ENCODE measurements around the gene FAM216A.
A peak's percentile ranks its signal among the peaks of the same experiment; 100 is the strongest.
"Not testable (repeated sequence)": the region's sequence is repeated elsewhere in the genome, so short reads cannot be mapped to it uniquely, and the experiment has no call there.

The FAM216A gene

DNA sequence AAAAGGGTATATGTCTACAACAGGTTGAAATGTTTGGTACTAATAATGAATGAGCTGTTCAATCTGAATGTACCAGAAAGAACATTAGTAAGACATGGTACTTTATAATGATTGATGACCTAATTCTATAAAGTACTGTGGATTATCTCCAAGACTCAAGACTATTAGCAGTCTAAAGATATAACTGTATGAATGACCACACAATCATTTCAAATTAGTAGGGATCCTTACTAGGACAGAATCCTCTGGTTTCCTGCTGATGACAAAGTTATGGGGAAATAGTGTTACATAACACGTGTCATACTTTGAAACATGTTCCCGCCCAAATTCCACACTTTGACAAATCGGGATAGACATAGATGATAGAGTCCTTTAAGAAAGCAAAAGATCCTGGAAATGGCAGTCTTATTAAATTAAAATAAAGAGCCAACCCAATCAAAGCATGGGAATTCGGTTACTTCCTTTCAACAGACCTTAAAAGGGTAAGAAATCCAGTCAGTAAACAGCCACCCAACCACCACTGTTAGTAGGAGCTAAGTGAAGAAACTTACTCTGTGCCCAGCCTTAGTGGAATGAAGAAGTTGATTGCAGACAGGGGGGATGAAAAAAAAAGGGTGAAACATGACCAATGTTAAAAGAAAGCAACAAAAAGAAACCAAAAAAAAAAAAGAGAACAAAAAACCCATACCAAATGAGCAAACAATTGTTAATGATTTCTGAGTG is 30.5 kb downstream of the FAM216A start:
- Histone ChIP-seq H3K27me3 (ENCODE audit: control insufficient read depth in 1 of 2, insufficient read depth in 2 of 2, low read length in 2 of 2) (no peaks in the 10 kb centered on the region), H3K9ac (ENCODE audit: low read length in 2 of 2) (no peak overlapping the region), H3K4me3 (ENCODE audit: low read length in 2 of 2) (no peak overlapping the region), H3K36me3 (ENCODE audit: control insufficient read depth in 2 of 2, insufficient read depth in 2 of 2, low read length in 2 of 2) (peaks cover 5 to 12% of the 10 kb centered on the region in 2 donors), H3K27ac (ENCODE audit: low read length) (peak overlapping the region; percentile 1), H3K9me3 (ENCODE audit: control insufficient read depth in 2 of 2, low read length in 2 of 2) (no peaks in the 10 kb centered on the region), H3K4me1 (ENCODE audit: control insufficient read depth, insufficient read depth, low read length) (peaks cover 19% of the 10 kb centered on the region)

DNA sequence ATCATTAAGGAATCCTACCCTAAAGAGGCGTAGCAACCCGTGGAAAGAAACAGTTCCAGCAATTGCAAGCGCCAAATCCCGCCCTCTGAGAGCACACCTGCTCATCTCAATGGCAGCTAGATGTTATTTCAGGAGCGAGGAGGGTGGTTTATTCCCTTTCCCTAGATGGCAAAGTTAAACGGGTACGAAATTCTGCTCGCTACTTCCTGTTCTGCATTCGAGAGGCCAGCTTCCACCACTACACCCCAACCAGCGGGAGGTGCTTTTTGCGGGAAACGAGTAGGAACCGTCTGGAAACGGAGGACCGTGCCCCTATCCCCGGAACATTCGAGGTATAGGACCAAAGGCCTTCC is 32.7 kb downstream of the FAM216A start:
- peak overlapping the region; percentile 85 to 96 for H3K4me3 ChIP-seq (ENCODE audit: low read length in 2 of 2)
- peaks cover 19% of the 10 kb centered on the region for H3K4me1 ChIP-seq (ENCODE audit: control insufficient read depth, insufficient read depth, low read length)
- H3K27me3 ChIP-seq (ENCODE audit: control insufficient read depth in 1 of 2, insufficient read depth in 2 of 2, low read length in 2 of 2), result no peaks in the 10 kb centered on the region
- H3K9ac ChIP-seq (ENCODE audit: low read length in 2 of 2), result peak overlapping the region; percentile 96 to 98
- H3K27ac ChIP-seq (ENCODE audit: low read length), result peak overlapping the region; percentile 78
- H3K36me3 ChIP-seq (ENCODE audit: control insufficient read depth in 2 of 2, insufficient read depth in 2 of 2, low read length in 2 of 2), result no peaks in the 10 kb centered on the region
- H3K9me3 ChIP-seq (ENCODE audit: control insufficient read depth in 2 of 2, low read length in 2 of 2), result no peaks in the 10 kb centered on the region

DNA sequence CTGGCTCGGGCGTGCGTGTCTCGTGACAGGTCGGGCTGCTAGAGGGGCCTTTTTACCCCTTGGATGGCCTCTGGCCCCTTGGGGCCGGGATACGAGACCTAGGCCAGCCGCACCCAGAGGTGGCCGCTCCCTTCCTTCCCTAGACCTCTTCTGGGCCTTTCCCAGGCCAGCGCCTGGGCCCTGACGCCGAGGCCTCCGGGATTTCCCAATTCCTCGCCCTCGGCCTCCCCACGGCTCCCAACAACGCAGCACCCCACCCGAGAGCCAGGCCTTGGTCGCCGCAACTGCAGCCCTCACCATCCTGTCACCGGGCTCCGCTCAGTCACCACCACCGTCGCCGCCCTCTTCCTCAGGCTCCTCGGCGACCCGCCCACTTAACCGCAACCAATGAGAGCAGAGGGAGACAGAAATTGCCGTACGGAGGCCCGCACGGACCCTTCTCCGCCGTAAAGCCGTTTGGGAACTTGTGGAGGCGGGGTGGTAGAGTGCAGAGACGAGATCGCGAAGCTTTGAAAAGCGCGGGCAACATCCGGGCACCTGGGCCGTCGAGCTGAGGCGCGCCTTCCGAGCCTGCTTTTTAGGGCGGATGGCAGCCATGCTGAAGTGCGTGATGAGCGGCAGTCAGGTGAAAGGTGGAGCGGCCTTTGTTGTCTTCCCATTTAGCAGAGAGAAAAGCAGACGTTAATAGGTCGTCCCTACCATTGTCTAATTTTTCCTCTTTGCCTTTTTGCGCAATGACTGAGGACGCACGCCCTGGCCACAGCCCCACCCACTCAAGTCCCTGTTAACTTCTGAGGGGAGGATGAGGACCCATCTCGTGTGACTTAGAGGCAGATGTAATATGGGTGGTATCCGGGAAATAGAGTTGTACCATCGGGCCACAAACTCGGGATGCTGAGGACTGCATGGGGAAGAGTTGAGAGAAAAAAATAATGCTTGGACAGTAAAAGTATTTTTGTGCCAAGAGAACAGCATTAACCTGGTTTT is 33.4 kb downstream of the FAM216A start, which contains the start of the genes RAD9B and VPS29:
TSS of gene RAD9B (plus strand) at position 580 of the 987 bp plus-strand sequence. CDS start at position 587, 7 bp downstream.
TSS of gene VPS29 (minus strand) at position 360 of the 987 bp plus-strand sequence. CDS start at position 300, 60 bp downstream.
- Histone ChIP-seq H3K9me3 (ENCODE audit: control insufficient read depth in 2 of 2, low read length in 2 of 2) (no peaks in the 10 kb centered on the region), H3K4me1 (ENCODE audit: control insufficient read depth, insufficient read depth, low read length) (peaks cover 19% of the 10 kb centered on the region), H3K9ac (ENCODE audit: low read length in 2 of 2) (peak within 1 kb of the TSS; percentile 96 to 98), H3K27ac (ENCODE audit: low read length) (peak within 1 kb of the TSS; percentile 78), H3K36me3 (ENCODE audit: control insufficient read depth in 2 of 2, insufficient read depth in 2 of 2, low read length in 2 of 2) (no peaks in the 10 kb centered on the region), H3K4me3 (ENCODE audit: low read length in 2 of 2) (peak within 1 kb of the TSS; percentile 85 to 96), H3K27me3 (ENCODE audit: control insufficient read depth in 1 of 2, insufficient read depth in 2 of 2, low read length in 2 of 2) (no peaks in the 10 kb centered on the region)

DNA sequence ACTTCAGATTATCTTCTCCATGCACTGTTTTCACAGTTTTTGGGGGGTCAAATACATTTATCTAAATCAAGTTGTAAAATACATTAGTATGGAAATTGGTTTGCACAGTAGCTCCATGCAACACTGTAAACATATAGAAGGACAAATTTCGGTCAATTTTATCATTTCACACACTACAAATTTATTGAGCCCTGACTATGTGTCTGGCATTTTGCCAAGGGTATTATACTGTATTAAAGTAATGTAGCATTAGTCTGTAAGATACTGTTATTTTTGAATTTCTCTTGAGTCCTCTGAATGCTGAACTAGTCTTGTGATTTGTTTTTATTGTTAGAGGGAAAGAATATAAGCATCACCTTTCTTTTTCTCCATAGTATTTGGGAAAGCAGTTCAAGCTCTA is 34.8 kb downstream of the FAM216A start:
- no peaks in the 10 kb centered on the region for H3K36me3 ChIP-seq (ENCODE audit: control insufficient read depth in 2 of 2, insufficient read depth in 2 of 2, low read length in 2 of 2)
- peaks cover 19% of the 10 kb centered on the region for H3K4me1 ChIP-seq (ENCODE audit: control insufficient read depth, insufficient read depth, low read length)
- H3K27ac ChIP-seq (ENCODE audit: low read length), result no peak overlapping the region
- H3K9me3 ChIP-seq (ENCODE audit: control insufficient read depth in 2 of 2, low read length in 2 of 2), result no peaks in the 10 kb centered on the region
- H3K9ac ChIP-seq (ENCODE audit: low read length in 2 of 2), result no peak overlapping the region
- H3K4me3 ChIP-seq (ENCODE audit: low read length in 2 of 2), result no peak overlapping the region
- H3K27me3 ChIP-seq (ENCODE audit: control insufficient read depth in 1 of 2, insufficient read depth in 2 of 2, low read length in 2 of 2), result no peaks in the 10 kb centered on the region

- Histone ChIP-seq H3K4me1 (ENCODE audit: control insufficient read depth, insufficient read depth, low read length) (peaks cover 14% of the 10 kb centered on the region), H3K36me3 (ENCODE audit: control insufficient read depth in 2 of 2, insufficient read depth in 2 of 2, low read length in 2 of 2) (no peaks in the 10 kb centered on the region), H3K27ac (ENCODE audit: low read length) (no peak overlapping the region), H3K9me3 (ENCODE audit: control insufficient read depth in 2 of 2, low read length in 2 of 2) (no peaks in the 10 kb centered on the region), H3K9ac (ENCODE audit: low read length in 2 of 2) (no peak overlapping the region), H3K4me3 (ENCODE audit: low read length in 2 of 2) (no peak overlapping the region), H3K27me3 (ENCODE audit: control insufficient read depth in 1 of 2, insufficient read depth in 2 of 2, low read length in 2 of 2) (no peaks in the 10 kb centered on the region)
Observed at GRCh38 chr12:110505332-110505731, 36.7 kb downstream of the FAM216A start.

DNA sequence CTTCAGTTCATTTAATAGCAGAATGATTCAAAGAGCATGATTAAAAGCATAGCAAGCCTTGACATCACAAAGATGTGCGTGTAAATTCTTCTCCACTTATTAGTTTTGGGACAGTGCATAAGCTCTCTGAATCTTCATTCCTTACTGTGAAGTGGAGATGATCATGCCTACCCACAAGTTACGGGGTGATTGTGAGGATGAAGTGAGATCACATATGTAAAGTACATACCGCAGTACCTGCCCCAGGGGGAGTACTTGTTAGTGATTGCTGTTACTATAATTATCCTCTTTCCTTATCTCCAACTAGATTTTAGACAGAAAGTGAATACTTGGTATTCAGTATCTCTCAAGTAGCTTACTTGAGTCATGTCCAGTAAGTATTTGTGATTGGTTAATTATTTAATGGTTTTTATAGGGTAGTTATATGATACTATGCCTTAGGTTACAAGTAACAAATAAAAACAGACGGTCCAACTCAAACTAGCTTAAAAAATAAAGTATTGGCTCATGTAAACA is 39.5 kb downstream of the FAM216A start:
- H3K9me3 ChIP-seq (ENCODE audit: control insufficient read depth in 2 of 2, low read length in 2 of 2), result no peaks in the 10 kb centered on the region
- H3K27me3 ChIP-seq (ENCODE audit: control insufficient read depth in 1 of 2, insufficient read depth in 2 of 2, low read length in 2 of 2), result no peaks in the 10 kb centered on the region
- no peak overlapping the region for H3K9ac ChIP-seq (ENCODE audit: low read length in 2 of 2)
- no peaks in the 10 kb centered on the region for H3K36me3 ChIP-seq (ENCODE audit: control insufficient read depth in 2 of 2, insufficient read depth in 2 of 2, low read length in 2 of 2)
- H3K4me3 ChIP-seq (ENCODE audit: low read length in 2 of 2), result no peak overlapping the region
- no peak overlapping the region for H3K27ac ChIP-seq (ENCODE audit: low read length)
- no peaks in the 10 kb centered on the region for H3K4me1 ChIP-seq (ENCODE audit: control insufficient read depth, insufficient read depth, low read length)

- no peaks in the 10 kb centered on the region for H3K27me3 ChIP-seq (ENCODE audit: control insufficient read depth in 1 of 2, insufficient read depth in 2 of 2, low read length in 2 of 2)
- H3K4me1 ChIP-seq (ENCODE audit: control insufficient read depth, insufficient read depth, low read length), result no peaks in the 10 kb centered on the region
- no peaks in the 10 kb centered on the region for H3K9me3 ChIP-seq (ENCODE audit: control insufficient read depth in 2 of 2, low read length in 2 of 2)
- H3K4me3 ChIP-seq (ENCODE audit: low read length in 2 of 2), result no peak overlapping the region
- no peaks in the 10 kb centered on the region for H3K36me3 ChIP-seq (ENCODE audit: control insufficient read depth in 2 of 2, insufficient read depth in 2 of 2, low read length in 2 of 2)
- H3K9ac ChIP-seq (ENCODE audit: low read length in 2 of 2), result no peak overlapping the region
- no peak overlapping the region for H3K27ac ChIP-seq (ENCODE audit: low read length)
Observed at GRCh38 chr12:110513842-110514241, 45.2 kb downstream of the FAM216A start.

GRCh38 chr12:110514363-110514762 is 45.7 kb downstream of the FAM216A start:
- Histone ChIP-seq H3K36me3 (ENCODE audit: control insufficient read depth in 2 of 2, insufficient read depth in 2 of 2, low read length in 2 of 2) (no peaks in the 10 kb centered on the region), H3K9me3 (ENCODE audit: control insufficient read depth in 2 of 2, low read length in 2 of 2) (no peaks in the 10 kb centered on the region), H3K27ac (ENCODE audit: low read length) (no peak overlapping the region), H3K27me3 (ENCODE audit: control insufficient read depth in 1 of 2, insufficient read depth in 2 of 2, low read length in 2 of 2) (no peaks in the 10 kb centered on the region), H3K4me1 (ENCODE audit: control insufficient read depth, insufficient read depth, low read length) (no peaks in the 10 kb centered on the region), H3K9ac (ENCODE audit: low read length in 2 of 2) (no peak overlapping the region), H3K4me3 (ENCODE audit: low read length in 2 of 2) (no peak overlapping the region)

DNA sequence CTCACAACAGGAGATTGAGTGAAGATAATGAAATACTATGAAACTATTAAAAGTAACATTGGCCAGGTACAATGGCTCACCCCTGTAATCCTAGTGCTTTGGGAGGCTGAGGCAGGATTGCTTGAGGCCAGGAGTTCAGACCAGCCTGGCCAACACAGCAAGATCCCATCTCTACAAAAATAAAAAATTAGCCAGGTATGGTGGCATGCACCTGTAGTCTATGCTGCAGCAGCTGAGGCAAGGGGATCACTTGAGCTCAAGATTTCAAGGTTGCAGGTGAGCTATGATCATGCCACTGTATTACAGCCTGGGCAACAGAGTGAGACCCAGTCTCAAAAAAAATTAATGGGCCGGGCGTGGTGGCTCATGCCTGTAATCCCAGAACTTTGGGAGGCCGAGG is 48.4 kb downstream of the FAM216A start:
- Histone ChIP-seq H3K9me3 (ENCODE audit: control insufficient read depth in 2 of 2, low read length in 2 of 2) (no peaks in the 10 kb centered on the region), H3K27me3 (ENCODE audit: control insufficient read depth in 1 of 2, insufficient read depth in 2 of 2, low read length in 2 of 2) (no peaks in the 10 kb centered on the region), H3K27ac (ENCODE audit: low read length) (no peak overlapping the region), H3K4me3 (ENCODE audit: low read length in 2 of 2) (no peak overlapping the region), H3K9ac (ENCODE audit: low read length in 2 of 2) (no peak overlapping the region), H3K4me1 (ENCODE audit: control insufficient read depth, insufficient read depth, low read length) (no peaks in the 10 kb centered on the region), H3K36me3 (ENCODE audit: control insufficient read depth in 2 of 2, insufficient read depth in 2 of 2, low read length in 2 of 2) (no peaks in the 10 kb centered on the region)

DNA sequence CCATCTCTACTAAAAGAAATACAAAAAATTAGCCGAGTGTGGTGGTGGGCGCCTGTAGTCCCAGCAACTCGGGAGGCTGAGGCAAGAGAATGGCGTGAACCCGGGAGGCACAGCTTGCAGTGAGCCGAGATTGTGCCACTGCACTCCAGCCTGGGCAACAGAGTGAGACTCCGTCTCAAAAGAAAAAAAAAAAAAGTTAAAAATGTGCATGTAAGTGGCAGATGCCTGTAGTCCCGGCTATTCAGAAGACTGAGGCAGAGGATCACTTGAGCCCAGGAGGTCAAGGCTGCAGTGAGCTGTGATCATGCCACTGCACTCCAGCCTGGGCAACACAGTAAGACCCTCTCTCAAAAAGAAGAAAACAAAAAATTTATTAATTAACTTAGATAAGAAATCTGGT is 49.4 kb downstream of the FAM216A start:
- not testable (repeated sequence) for H3K9me3 ChIP-seq (ENCODE audit: control insufficient read depth in 2 of 2, low read length in 2 of 2); H3K36me3 ChIP-seq (ENCODE audit: control insufficient read depth in 2 of 2, insufficient read depth in 2 of 2, low read length in 2 of 2)

More for the DNA sequence above, 49.4 kb downstream of the FAM216A start:
- H3K4me1 ChIP-seq (ENCODE audit: control insufficient read depth, insufficient read depth, low read length); H3K27me3 ChIP-seq (ENCODE audit: control insufficient read depth in 1 of 2, insufficient read depth in 2 of 2, low read length in 2 of 2); H3K9ac ChIP-seq (ENCODE audit: low read length in 2 of 2); H3K27ac ChIP-seq (ENCODE audit: low read length); H3K4me3 ChIP-seq (ENCODE audit: low read length in 2 of 2): not testable (repeated sequence)
